Renal pelvis (tissue), 4 donors: ENCODE measurements around the gene MRPL32. TPM values are rescaled to one million over a fixed set of nuclear protein-coding genes. Genes with fewer than 3 reads are reported as not detected.

Experiments used
- DNase-seq: peaks from one replicate; pipeline ENCODE4 v3.0.0-alpha.2; 2013
- polyA plus RNA-seq, 3 donors: library from polyadenylated mRNA; unstranded; fragments of 120-200 nt; gene quantifications; one replicate each; pipeline ENCODE4 v1.2.1, GENCODE V29; 2013; ENCODE audit not compliant: insufficient read length in 3 of 3

The MRPL32 gene
- polyA plus RNA-seq, 3 donors, result 94.2 to 104 (median 97.8) TPM

DNA sequence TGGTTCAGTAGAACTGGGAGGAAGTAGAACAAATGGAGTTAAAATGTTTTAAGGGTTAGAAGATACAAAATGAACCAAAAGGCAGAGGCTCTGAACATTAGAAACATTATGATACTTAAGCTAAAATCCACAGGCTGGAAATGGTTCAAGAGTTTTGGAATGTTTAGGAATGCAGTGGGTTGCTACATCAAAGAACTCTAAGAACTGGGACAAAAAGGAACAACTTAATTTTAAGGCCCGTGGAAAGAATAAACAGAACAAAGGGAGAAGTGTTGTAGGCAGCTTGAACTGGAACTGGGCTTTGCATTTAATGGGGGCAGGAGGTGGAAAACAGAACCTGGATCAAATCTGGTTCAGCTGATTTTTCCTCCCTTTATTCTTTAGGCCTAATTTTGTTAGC, 16.8 kb upstream of the MRPL32 start:
- DNase-seq, result no peak

DNA sequence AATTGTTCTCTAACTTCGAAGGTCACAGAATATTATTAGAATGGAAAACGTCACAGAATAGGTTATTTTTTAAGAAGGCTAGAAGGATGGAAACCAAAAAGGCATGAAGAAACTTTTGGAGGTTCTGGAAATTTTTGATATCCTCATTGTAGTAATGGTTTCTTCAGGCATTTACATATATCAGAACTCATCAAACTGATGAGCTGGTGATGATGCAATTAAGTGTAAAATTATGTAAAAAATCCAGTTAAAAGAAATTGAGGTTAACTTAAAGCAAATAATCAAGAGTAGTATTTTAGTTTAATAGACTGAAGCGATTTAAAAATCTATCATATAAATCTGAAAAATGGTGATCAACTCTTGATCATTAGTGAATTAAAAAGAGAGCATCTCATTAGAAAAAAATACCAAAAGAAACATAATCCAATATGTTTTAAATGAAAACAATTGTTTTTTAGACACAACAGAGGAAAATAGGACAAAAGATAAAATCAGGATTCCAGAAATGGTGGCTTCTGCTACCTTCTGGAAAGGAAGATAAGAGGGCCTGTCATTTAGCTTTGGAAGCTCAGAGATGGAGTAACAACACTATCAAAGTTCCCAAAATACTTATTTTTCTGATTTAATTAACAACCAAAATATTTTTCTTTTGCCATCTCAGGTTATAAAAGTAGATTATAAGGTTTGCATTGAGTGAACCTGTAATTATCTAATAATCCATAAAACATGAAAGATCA, 10.0 kb upstream of the MRPL32 start:
- no peak for DNase-seq

DNA sequence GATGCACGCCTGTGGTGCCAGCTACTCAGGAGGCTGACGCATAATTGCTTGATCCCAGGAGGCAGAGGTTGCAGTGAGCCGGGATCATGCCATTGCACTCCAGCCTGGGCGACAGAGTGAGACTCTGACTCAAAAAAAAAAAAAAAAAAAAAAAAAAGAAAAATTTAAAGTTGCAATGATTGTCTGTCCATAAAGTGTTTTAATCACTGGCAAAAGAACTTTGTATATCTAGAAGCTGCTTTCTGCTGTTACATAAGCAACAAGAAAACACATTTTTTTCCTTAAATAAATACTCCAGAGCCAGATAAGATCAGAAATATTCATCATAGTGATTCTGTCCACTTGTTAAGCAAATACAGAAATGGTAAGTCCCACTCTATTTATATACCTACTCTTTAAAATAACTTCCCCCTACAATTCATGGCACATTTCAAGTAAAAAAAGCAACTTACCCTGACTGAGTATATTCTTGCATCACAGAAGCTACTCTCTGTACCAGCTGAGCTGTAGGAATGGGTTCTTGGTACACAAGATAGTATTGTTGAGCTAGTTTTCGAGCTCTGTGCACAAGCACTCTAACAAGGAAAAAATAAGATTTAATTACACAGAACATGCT, 7.8 kb upstream of the MRPL32 start:
- DNase-seq, result no peak

GRCh38 chr7:42925630-42926029, 6.5 kb upstream of the MRPL32 start:
- DNase-seq, result no peak

DNA sequence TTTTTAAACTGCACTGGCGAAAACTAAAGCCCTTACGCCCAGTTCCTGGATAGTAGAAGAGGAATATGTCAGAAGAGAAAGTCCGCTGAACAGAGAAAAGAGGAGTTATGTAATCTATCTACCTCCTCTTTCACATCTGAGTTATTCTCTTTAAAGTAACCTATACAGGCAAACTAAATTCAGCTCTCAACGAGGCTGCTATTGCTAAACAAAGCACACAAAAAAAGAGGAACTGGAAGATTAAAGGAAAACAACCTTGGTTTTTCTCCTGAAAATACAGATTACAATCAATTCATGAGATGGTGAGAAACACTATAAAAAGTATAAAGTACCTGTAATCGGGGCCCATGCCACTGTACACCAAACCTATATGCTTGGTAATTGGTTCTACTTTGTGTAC, 6.0 kb upstream of the MRPL32 start:
- DNase-seq, result no peak

DNA sequence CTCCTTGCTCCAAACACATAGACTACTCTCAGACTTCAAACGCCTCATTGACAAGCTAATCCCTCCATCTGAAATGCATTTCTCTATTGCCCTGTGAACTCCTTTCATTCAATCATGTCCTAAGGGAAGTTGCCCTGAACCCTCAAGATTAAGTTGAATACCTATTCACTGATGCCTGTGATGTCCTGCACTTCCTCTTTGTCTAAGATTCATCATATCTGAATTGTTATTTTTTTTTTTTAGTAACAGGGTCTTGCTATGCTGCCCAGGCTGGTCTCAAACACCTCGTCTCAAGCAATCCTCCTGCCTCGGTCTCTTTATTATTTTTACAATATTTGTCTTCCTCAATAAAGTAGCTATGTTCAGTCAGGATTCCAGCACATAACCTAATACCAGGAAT, 3.4 kb upstream of the MRPL32 start:
- no peak for DNase-seq

GRCh38 chr7:42929449-42929848, 2.7 kb upstream of the MRPL32 start:
- no peak for DNase-seq

DNA sequence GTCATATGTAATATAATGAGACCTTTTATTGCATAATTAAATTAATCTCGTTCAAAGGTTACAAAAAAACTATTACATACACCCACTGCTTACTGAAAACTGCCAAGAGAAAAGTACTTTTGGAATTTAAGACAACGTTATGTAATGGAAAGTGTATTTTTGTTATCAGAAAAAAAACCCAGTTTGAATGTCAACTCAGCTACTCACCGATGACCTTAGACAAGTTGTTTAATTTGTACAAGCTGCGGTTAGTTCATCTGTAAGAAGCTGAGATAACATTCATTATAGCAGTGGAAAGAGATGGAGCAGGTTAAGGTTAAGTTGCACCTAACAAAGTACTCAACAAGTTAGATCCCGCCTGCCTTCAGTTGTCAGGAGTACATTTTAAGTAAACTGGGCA, 1.3 kb upstream of the MRPL32 start:
- no peak for DNase-seq

DNA sequence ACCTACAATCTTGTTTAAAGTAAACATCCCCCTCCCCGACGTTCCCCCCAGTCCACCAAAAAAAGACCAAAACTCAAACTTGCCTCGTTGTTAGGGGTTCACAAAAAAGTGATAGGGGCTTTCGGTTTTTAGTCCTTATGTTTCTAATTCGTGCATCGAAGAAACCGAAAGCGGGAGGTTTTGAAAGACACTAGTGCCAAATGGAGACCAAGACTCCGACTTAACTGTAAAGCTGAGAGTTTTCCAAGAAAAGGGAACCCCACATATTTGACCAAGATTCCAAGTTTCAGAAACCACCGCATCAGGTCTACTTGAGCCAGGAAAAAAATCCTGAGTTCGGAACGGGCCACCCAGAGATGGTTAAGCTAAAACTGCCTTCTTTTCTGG, 736 bp upstream of the MRPL32 start:
- DNase-seq, result no peak

DNA sequence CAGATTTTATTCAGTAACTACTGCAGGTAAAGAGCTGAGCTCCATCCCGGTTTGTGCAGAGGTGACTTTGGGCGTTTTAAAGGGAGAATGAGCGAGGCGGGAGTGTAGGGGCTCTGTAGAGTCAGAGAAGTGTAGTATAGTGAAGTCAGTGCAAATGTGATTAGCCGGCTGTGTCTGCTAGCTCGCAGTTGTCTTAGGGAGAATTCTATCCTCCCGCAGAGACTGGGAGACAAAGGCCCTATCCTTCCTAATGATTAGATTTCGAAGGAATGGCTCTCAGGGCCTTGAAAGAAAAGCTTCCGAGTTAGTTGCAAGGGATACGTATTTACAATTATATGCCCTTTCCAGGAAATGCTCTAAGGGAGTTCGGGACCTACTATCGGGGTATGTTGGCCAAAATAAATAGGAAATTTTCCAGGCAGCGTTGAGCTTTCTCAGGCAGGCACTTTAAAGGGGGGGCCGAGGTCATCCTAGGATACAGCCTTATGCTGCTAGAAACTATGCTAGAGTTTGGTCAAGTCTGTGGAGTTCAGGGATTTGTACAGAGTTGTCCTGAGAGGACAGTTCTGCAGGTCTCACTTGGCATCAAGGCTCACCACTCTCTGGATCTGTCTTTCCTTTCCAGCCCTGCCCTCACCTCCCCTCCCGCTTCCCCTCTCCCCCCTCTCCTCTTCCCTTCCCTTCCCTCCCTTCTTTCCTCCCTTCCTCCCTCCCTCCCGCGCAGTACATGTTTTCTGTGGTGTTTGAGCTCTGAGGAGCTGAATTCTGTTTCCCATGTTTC, 825 bp downstream of the MRPL32 start:
- DNase-seq, result peak; percentile 58

- no peak for DNase-seq
These were observed 2.1 kb downstream of the MRPL32 start for GRCh38 chr7:42934291-42934690.

DNA sequence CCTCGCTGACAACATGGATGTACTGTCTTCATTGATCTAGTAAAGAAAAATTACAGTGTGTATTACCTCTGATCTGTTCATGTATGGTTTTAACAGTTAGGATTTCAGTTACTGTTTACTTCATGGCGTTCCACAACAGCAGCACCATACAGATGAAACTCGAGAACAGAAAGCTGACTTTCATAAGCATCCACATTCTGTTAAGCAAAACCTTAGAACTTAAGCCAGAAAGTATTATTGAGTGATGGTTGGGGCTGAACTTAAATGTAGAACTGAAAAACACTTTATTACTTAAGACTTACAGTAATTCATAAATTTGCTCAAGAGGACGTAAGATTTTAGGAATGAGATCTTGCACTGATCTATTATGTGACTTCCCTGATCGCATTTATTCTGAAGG, 3.7 kb downstream of the MRPL32 start:
- DNase-seq, result no peak

GRCh38 chr7:42939457-42940240, 7.5 kb downstream of the MRPL32 start:
- DNase-seq, result no peak

DNA sequence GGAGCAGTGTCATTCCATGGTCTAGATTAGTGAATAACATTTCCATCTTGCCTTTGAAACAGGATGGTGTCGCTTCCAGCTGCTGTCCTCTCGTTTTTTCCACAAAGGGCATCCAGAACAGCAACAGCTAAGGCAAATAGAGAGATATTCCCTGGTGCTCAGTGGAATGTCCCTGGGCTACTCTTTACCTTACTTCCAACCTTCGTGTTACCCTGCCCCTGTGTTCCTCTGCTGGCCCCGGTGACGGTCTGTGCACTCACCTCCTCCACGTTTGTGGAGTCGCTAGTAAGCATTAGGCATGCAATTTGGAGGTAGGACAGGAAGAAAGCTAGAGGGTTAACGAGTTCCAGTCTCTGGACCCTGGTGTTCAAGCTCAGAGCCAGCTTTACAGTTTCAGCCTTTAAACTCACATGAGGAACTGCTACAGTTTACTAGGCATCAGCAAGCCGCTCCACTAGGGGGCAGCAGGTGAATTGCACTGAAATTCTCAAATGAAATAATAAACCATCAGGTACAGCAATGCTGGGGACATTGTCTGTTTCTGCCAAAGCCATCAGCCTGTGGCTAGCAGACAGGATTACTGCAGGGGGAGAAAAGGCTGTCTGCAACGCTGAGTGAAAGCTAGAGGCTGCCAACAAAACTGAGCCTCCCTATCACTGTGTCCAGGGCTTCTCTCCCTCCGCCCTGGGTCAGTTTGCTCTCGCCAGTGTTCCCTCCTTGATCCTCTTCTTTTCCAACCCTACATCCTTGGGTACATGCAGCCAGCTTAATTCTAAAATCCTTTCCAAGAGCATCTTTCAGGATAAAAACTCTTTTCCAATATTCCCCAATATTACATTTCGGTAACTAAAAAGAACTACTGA, 9.0 kb downstream of the MRPL32 start:
- peak; percentile 77 for DNase-seq

DNA sequence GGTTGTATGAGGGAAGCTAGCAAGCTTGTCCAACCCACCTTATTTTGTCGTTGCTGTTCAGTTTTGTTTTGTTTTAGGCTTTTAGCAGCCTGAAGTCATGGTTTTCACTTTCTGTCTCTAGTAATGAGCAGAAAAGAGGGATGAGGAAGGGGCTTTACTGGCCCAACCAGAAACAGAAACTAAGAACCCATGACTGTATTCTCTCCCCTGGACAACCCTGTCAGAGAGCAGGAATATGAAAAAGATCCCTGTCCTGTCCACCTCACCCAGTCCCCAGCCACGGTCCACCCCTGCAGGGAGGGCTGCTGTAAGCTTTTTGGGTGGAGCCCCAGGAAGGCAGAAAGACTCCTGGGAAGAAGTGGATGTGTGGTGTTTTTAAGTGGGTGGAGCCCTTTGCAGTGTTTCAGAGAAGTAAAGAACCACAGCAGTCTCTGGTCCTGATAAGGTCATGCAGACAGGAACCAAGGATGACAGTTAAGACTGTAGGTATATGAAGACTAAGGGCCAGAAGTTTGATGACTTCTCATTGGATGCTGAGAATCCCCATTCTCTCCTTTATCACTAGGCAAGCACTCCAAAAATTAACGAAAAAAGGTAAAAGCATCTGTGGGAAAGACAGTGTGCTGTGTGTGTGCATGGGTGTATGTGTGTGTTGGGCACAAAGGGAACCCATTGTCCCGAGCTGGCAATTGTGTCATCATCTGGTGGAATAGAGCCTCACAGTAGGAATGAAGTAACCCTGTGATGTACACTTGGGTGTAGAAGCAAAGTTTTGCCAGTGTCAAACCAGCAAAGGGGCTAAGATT, 13.8 kb downstream of the MRPL32 start:
- DNase-seq, result no peak

DNA sequence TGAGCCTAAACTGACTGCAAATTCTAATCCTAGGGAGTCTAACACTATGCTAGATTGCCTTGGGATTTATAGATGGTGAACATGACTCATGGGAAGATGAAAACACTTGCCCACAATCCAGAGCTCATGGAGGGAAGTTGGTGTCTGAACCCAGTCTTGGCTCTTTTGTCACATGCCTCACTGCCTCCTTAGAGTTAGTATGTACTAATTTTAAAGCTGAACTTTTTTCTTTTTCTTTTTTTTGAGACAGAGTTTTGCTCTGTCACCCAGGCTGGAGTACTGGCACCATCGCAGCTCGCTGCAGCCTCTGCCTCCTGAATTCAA, 14.4 kb downstream of the MRPL32 start:
- DNase-seq, result no peak

- DNase-seq, result no peak
These were observed 15.3 kb downstream of the MRPL32 start for GRCh38 chr7:42947521-42947920.

GRCh38 chr7:42950417-42950816, 18.2 kb downstream of the MRPL32 start:
- no peak for DNase-seq

- DNase-seq, result no peak
These were observed 20.2 kb downstream of the MRPL32 start for GRCh38 chr7:42952328-42952727.

DNA sequence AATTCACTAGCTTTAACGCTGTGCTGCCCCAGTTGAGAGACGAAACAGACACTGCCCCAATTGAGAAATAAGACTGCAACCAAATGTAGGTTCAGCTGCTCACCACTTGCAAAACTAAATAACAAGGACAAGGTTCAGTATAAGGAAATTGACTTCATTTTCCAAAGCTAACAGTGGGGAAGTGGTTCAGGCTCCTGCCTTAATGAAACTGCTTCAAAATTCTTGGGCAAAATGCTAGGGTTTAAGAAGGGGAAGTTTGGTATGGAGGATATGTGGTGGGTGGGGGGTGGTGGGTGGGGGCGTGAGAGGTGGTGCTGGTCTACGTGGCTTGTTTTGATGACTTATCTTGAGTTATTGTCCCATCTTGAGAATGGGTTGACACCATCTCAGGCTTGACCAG, 21.8 kb downstream of the MRPL32 start:
- DNase-seq, result no peak

- DNase-seq, result no peak
These were observed 23.9 kb downstream of the MRPL32 start for GRCh38 chr7:42956062-42956461.
